Measurements from ENCODE around the gene BEND7.

The BEND7 gene

GRCh38 chr10:13518076-13518692, 10.6 kb downstream of the BEND7 start:
- TF ChIP-seq CTCF (IDR thresholded peaks at IDR 0.05; ENCODE audit: low read depth, low read length, missing control alignments) = peak; percentile 78
- no peaks in the 10 kb centered on the region for H3K36me3 ChIP-seq (replicated peaks)
- peak; percentile 5 for DNase-seq
- H3K4me3 ChIP-seq (ENCODE audit: low read depth, low read length) = no peak overlapping the region
- H3K27ac ChIP-seq = no peak overlapping the region
- H3K27me3 ChIP-seq (replicated peaks) = no peaks in the 10 kb centered on the region
- in situ Hi-C loops (cut with HindIII; ENCODE audit: low pct_ligation_motif_present, low sequenced_read_pairs) = no loop called here

GRCh38 chr10:13517675-13518074, 11.1 kb downstream of the BEND7 start:
- no peak for DNase-seq
- no peaks in the 10 kb centered on the region for H3K27me3 ChIP-seq (replicated peaks)
- H3K36me3 ChIP-seq (replicated peaks) = no peaks in the 10 kb centered on the region
- H3K27ac ChIP-seq = no peak overlapping the region
- no peak overlapping the region for H3K4me3 ChIP-seq (ENCODE audit: low read depth, low read length)
- no peak for TF ChIP-seq CTCF (IDR thresholded peaks at IDR 0.05; ENCODE audit: low read depth, low read length, missing control alignments)
- in situ Hi-C loops (cut with HindIII; ENCODE audit: low pct_ligation_motif_present, low sequenced_read_pairs) = no loop called here

- Histone ChIP-seq H3K27me3 (replicated peaks) (no peaks in the 10 kb centered on the region), H3K4me3 (ENCODE audit: low read depth, low read length) (no peak overlapping the region), H3K27ac (no peak overlapping the region), H3K36me3 (replicated peaks) (no peaks in the 10 kb centered on the region)
- in situ Hi-C loops (cut with HindIII; ENCODE audit: low pct_ligation_motif_present, low sequenced_read_pairs) = no loop called here
- no peak for TF ChIP-seq CTCF (IDR thresholded peaks at IDR 0.05; ENCODE audit: low read depth, low read length, missing control alignments)
- DNase-seq = no peak
Observed at GRCh38 chr10:13516176-13516575, 12.6 kb downstream of the BEND7 start.

- in situ Hi-C loops (cut with HindIII; ENCODE audit: low pct_ligation_motif_present, low sequenced_read_pairs) = no loop called here
- Histone ChIP-seq H3K36me3 (replicated peaks) (no peaks in the 10 kb centered on the region), H3K27ac (no peak overlapping the region), H3K4me3 (ENCODE audit: low read depth, low read length) (no peak overlapping the region), H3K27me3 (replicated peaks) (no peaks in the 10 kb centered on the region)
- no peak for TF ChIP-seq CTCF (IDR thresholded peaks at IDR 0.05; ENCODE audit: low read depth, low read length, missing control alignments)
- no peak for DNase-seq
Observed at GRCh38 chr10:13515467-13515866, 13.3 kb downstream of the BEND7 start.

GRCh38 chr10:13514296-13514695, 14.5 kb downstream of the BEND7 start:
- Histone ChIP-seq H3K36me3 (replicated peaks) (no peaks in the 10 kb centered on the region), H3K4me3 (ENCODE audit: low read depth, low read length) (no peak overlapping the region), H3K27ac (no peak overlapping the region), H3K27me3 (replicated peaks) (no peaks in the 10 kb centered on the region)
- in situ Hi-C loops (cut with HindIII; ENCODE audit: low pct_ligation_motif_present, low sequenced_read_pairs) = no loop called here
- no peak for TF ChIP-seq CTCF (IDR thresholded peaks at IDR 0.05; ENCODE audit: low read depth, low read length, missing control alignments)
- DNase-seq = no peak

GRCh38 chr10:13512564-13512963, 16.2 kb downstream of the BEND7 start:
- Histone ChIP-seq H3K36me3 (replicated peaks) (no peaks in the 10 kb centered on the region), H3K4me3 (ENCODE audit: low read depth, low read length) (no peak overlapping the region), H3K27ac (no peak overlapping the region), H3K27me3 (replicated peaks) (no peaks in the 10 kb centered on the region)
- in situ Hi-C loops (cut with HindIII; ENCODE audit: low pct_ligation_motif_present, low sequenced_read_pairs) = no loop called here
- DNase-seq = no peak
- no peak for TF ChIP-seq CTCF (IDR thresholded peaks at IDR 0.05; ENCODE audit: low read depth, low read length, missing control alignments)
